Measurements from ENCODE around the gene PTPN13. TPM values are rescaled to one million over a fixed set of nuclear protein-coding genes. Genes with fewer than 3 reads are reported as not detected.

Gene PTPN13
- total RNA-seq, 1 donor from 2014 or later = 55.7 TPM

- Mint-ChIP-seq H3K36me3 (ENCODE audit: unreplicated experiment) (peaks cover 34% of the 10 kb centered on the region), H3K4me1 (ENCODE audit: unreplicated experiment) (peaks cover 2% of the 10 kb centered on the region), H3K27me3 (ENCODE audit: unreplicated experiment) (no peaks in the 10 kb centered on the region), H3K9me3 (ENCODE audit: unreplicated experiment) (peaks cover 17% of the 10 kb centered on the region), H3K27ac (ENCODE audit: unreplicated experiment) (no peak overlapping the region), H3K4me3 (ENCODE audit: unreplicated experiment) (no peak overlapping the region)
- no peak for TF ChIP-seq CTCF (IDR thresholded peaks at IDR 0.05)
- no peak for DNase-seq (ENCODE audit: extremely low spot score, unreplicated experiment)
These were observed 63.3 kb downstream of the PTPN13 start for GRCh38 chr4:86657382-86657781.

GRCh38 chr4:86657910-86658309, 63.8 kb downstream of the PTPN13 start:
- no peak for DNase-seq (ENCODE audit: extremely low spot score, unreplicated experiment)
- Mint-ChIP-seq H3K4me3 (ENCODE audit: unreplicated experiment) (no peak overlapping the region), H3K9me3 (ENCODE audit: unreplicated experiment) (peaks cover 11% of the 10 kb centered on the region), H3K4me1 (ENCODE audit: unreplicated experiment) (peaks cover 2% of the 10 kb centered on the region), H3K36me3 (ENCODE audit: unreplicated experiment) (peaks cover 29% of the 10 kb centered on the region), H3K27me3 (ENCODE audit: unreplicated experiment) (no peaks in the 10 kb centered on the region), H3K27ac (ENCODE audit: unreplicated experiment) (no peak overlapping the region)
- TF ChIP-seq CTCF (IDR thresholded peaks at IDR 0.05) = no peak

GRCh38 chr4:86660401-86660800, 66.3 kb downstream of the PTPN13 start:
- peaks cover 16% of the 10 kb centered on the region for H3K36me3 Mint-ChIP-seq (ENCODE audit: unreplicated experiment)
- H3K9me3 Mint-ChIP-seq (ENCODE audit: unreplicated experiment) = peaks cover 5% of the 10 kb centered on the region
- H3K27me3 Mint-ChIP-seq (ENCODE audit: unreplicated experiment) = no peaks in the 10 kb centered on the region
- no peak overlapping the region for H3K4me3 Mint-ChIP-seq (ENCODE audit: unreplicated experiment)
- DNase-seq (ENCODE audit: extremely low spot score, unreplicated experiment) = no peak
- TF ChIP-seq CTCF (IDR thresholded peaks at IDR 0.05) = no peak
- peaks cover 2% of the 10 kb centered on the region for H3K4me1 Mint-ChIP-seq (ENCODE audit: unreplicated experiment)
- no peak overlapping the region for H3K27ac Mint-ChIP-seq (ENCODE audit: unreplicated experiment)

- peaks cover 12% of the 10 kb centered on the region for H3K36me3 Mint-ChIP-seq (ENCODE audit: unreplicated experiment)
- H3K9me3 Mint-ChIP-seq (ENCODE audit: unreplicated experiment) = peaks cover under 1% of the 10 kb centered on the region
- no peak overlapping the region for H3K27ac Mint-ChIP-seq (ENCODE audit: unreplicated experiment)
- H3K4me1 Mint-ChIP-seq (ENCODE audit: unreplicated experiment) = peaks cover 2% of the 10 kb centered on the region
- no peaks in the 10 kb centered on the region for H3K27me3 Mint-ChIP-seq (ENCODE audit: unreplicated experiment)
- H3K4me3 Mint-ChIP-seq (ENCODE audit: unreplicated experiment) = no peak overlapping the region
- no peak for TF ChIP-seq CTCF (IDR thresholded peaks at IDR 0.05)
- no peak for DNase-seq (ENCODE audit: extremely low spot score, unreplicated experiment)
These were observed 66.9 kb downstream of the PTPN13 start for GRCh38 chr4:86661006-86661405.

GRCh38 chr4:86661418-86661817, 67.3 kb downstream of the PTPN13 start:
- Mint-ChIP-seq H3K36me3 (ENCODE audit: unreplicated experiment) (peaks cover 12% of the 10 kb centered on the region), H3K27ac (ENCODE audit: unreplicated experiment) (no peak overlapping the region), H3K27me3 (ENCODE audit: unreplicated experiment) (no peaks in the 10 kb centered on the region)

More at GRCh38 chr4:86661418-86661817, 67.3 kb downstream of the PTPN13 start:
- Mint-ChIP-seq H3K9me3 (ENCODE audit: unreplicated experiment) (no peaks in the 10 kb centered on the region), H3K4me1 (ENCODE audit: unreplicated experiment) (peaks cover 2% of the 10 kb centered on the region), H3K4me3 (ENCODE audit: unreplicated experiment) (no peak overlapping the region)
- TF ChIP-seq CTCF (IDR thresholded peaks at IDR 0.05) = no peak
- no peak for DNase-seq (ENCODE audit: extremely low spot score, unreplicated experiment)

Measured in osteocyte (in vitro differentiated cells).